SJSA1 (cell line): ENCODE data around the gene LTV1. TPM values are rescaled to one million over a fixed set of nuclear protein-coding genes. Genes with fewer than 3 reads are reported as not detected.
"Not testable (repeated sequence)": the region's sequence is repeated elsewhere in the genome, so short reads cannot be mapped to it uniquely, and the experiment has no call there.

ENCODE experiments used
- DNase-seq, 2 experiments: peaks; one replicate each; pipeline ENCODE4 v3.0.0-alpha.2; 2015 to 2020; ENCODE audit warnings: low spot score in 2 of 2, low read depth in 1 of 2
- H3K27ac ChIP-seq: fragments of 250-450 bp; sonication (Bioruptor Pico); 2 replicates; pipeline ENCODE4 v1.5.1; 2020; ENCODE audit warnings: mild to moderate bottlenecking, moderate library complexity
- H3K27me3 ChIP-seq: fragments of 250-450 bp; sonication (Bioruptor Pico); replicated peaks from 2 replicates; pipeline ENCODE4 v1.5.1; 2020; ENCODE audit warnings: mild to moderate bottlenecking, moderate library complexity
- H3K36me3 ChIP-seq: fragments of 250-450 bp; sonication (Bioruptor Pico); 2 replicates; pipeline ENCODE4 v1.5.1; 2020; ENCODE audit warnings: mild to moderate bottlenecking
- H3K4me1 ChIP-seq: fragments of 250-450 bp; sonication (Bioruptor Pico); replicated peaks from 2 replicates; pipeline ENCODE4 v1.6.1; 2021; ENCODE audit warnings: mild to moderate bottlenecking
- H3K4me3 ChIP-seq: fragments of 250-450 bp; sonication (Bioruptor Pico); 2 replicates; pipeline ENCODE4 v1.5.1; 2020; ENCODE audit warnings: mild to moderate bottlenecking
- H3K9me3 ChIP-seq: fragments of 250-450 bp; sonication (Bioruptor Pico); replicated peaks from 2 replicates; pipeline ENCODE4 v1.5.1; 2020; ENCODE audit warnings: mild to moderate bottlenecking
- total RNA-seq: library from RNA; depleted of rRNA; stranded (reverse); fragments of >200 nt; shearing (Covaris generic); gene quantifications from 2 replicates; pipeline ENCODE4 v1.2.3, GENCODE V29; 2014; rRNA removed

LTV1 gene
- total RNA-seq, result 47.2 and 70.7 TPM in 2 replicates

- peak within 1 kb of the TSS; percentile 83 for H3K4me3 ChIP-seq
- peaks cover 47% of the 10 kb centered on the region for H3K36me3 ChIP-seq
- H3K27me3 ChIP-seq, result no peaks in the 10 kb centered on the region
- no peaks in the 10 kb centered on the region for H3K9me3 ChIP-seq
- H3K27ac ChIP-seq, result peak within 1 kb of the TSS; percentile 91
- DNase-seq, result peak; percentile 92 to 96
- H3K4me1 ChIP-seq, result peaks cover 9% of the 10 kb centered on the region
Measured at GRCh38 chr6:143842902-143843676, at the start of gene LTV1. Gene LTV1 (plus strand): TSS chr6:143843338. CDS start chr6:143843478, 140 bp downstream.

GRCh38 chr6:143796551-143796950 is 46.6 kb upstream of the LTV1 start:
- H3K4me1 ChIP-seq, H3K27ac ChIP-seq, H3K4me3 ChIP-seq, H3K27me3 ChIP-seq, H3K9me3 ChIP-seq, DNase-seq: not testable (repeated sequence)
- peaks cover 26% of the 10 kb centered on the region for H3K36me3 ChIP-seq

GRCh38 chr6:143798487-143798886 is 44.7 kb upstream of the LTV1 start:
- H3K36me3 ChIP-seq, result peaks cover 13% of the 10 kb centered on the region

GRCh38 chr6:143802833-143803565 is 40.1 kb upstream of the LTV1 start:
- H3K27me3 ChIP-seq, result no peaks in the 10 kb centered on the region
- no peak overlapping the region for H3K4me3 ChIP-seq
- H3K36me3 ChIP-seq, result peaks cover 21% of the 10 kb centered on the region
- no peaks in the 10 kb centered on the region for H3K9me3 ChIP-seq
- H3K4me1 ChIP-seq, result peaks cover 19% of the 10 kb centered on the region
- DNase-seq, result no peak
- no peak overlapping the region for H3K27ac ChIP-seq

More at GRCh38 chr6:143798487-143798886, 44.7 kb upstream of the LTV1 start:
- not testable (repeated sequence) for H3K4me3 ChIP-seq, H3K4me1 ChIP-seq, H3K27me3 ChIP-seq, DNase-seq, H3K9me3 ChIP-seq, H3K27ac ChIP-seq

- H3K27me3 ChIP-seq, result no peaks in the 10 kb centered on the region
- DNase-seq, result no peak
- peaks cover 19% of the 10 kb centered on the region for H3K4me1 ChIP-seq
- peaks cover 18% of the 10 kb centered on the region for H3K36me3 ChIP-seq
- H3K4me3 ChIP-seq, result no peak overlapping the region
- H3K9me3 ChIP-seq, result no peaks in the 10 kb centered on the region
- no peak overlapping the region for H3K27ac ChIP-seq
Measured at GRCh38 chr6:143803769-143804568, 39.2 kb upstream of the LTV1 start.

- Histone ChIP-seq H3K4me3 (no peak overlapping the region), H3K27me3 (no peaks in the 10 kb centered on the region), H3K27ac (no peak overlapping the region), H3K9me3 (no peaks in the 10 kb centered on the region), H3K36me3 (peaks cover 14% of the 10 kb centered on the region), H3K4me1 (peaks cover 19% of the 10 kb centered on the region)
- DNase-seq, result no peak
Measured at GRCh38 chr6:143804835-143805239, 38.3 kb upstream of the LTV1 start.

GRCh38 chr6:143806282-143807102 is 36.6 kb upstream of the LTV1 start:
- Histone ChIP-seq H3K4me1 (peaks cover 19% of the 10 kb centered on the region), H3K27me3 (no peaks in the 10 kb centered on the region), H3K9me3 (no peaks in the 10 kb centered on the region), H3K27ac (peak overlapping the region; percentile 46), H3K36me3 (peaks cover 14% of the 10 kb centered on the region), H3K4me3 (no peak overlapping the region)
- peak; percentile 73 to 80 for DNase-seq

GRCh38 chr6:143807103-143807772 is 35.9 kb upstream of the LTV1 start:
- Histone ChIP-seq H3K4me3 (no peak overlapping the region), H3K9me3 (no peaks in the 10 kb centered on the region), H3K4me1 (peaks cover 19% of the 10 kb centered on the region), H3K27me3 (no peaks in the 10 kb centered on the region), H3K27ac (no peak overlapping the region), H3K36me3 (peaks cover 8% of the 10 kb centered on the region)
- DNase-seq, result no peak

GRCh38 chr6:143810745-143811144 is 32.4 kb upstream of the LTV1 start:
- H3K27ac ChIP-seq, result no peak overlapping the region
- H3K9me3 ChIP-seq, result no peaks in the 10 kb centered on the region
- no peaks in the 10 kb centered on the region for H3K27me3 ChIP-seq
- H3K4me1 ChIP-seq, result peaks cover 8% of the 10 kb centered on the region
- no peak for DNase-seq
- H3K36me3 ChIP-seq, result peaks cover 15% of the 10 kb centered on the region
- H3K4me3 ChIP-seq, result no peak overlapping the region

GRCh38 chr6:143811501-143812157 is 31.5 kb upstream of the LTV1 start:
- Histone ChIP-seq H3K27ac (no peak overlapping the region), H3K4me3 (no peak overlapping the region), H3K36me3 (peaks cover 15% of the 10 kb centered on the region), H3K4me1 (peaks cover 2% of the 10 kb centered on the region), H3K9me3 (no peaks in the 10 kb centered on the region), H3K27me3 (no peaks in the 10 kb centered on the region)
- DNase-seq, result no peak

- DNase-seq, result no peak
- Histone ChIP-seq H3K9me3 (no peaks in the 10 kb centered on the region), H3K27me3 (no peaks in the 10 kb centered on the region), H3K4me1 (peaks cover 3% of the 10 kb centered on the region), H3K36me3 (peaks cover 3% of the 10 kb centered on the region; the same call in 1 of the 2 replicates), H3K27ac (no peak overlapping the region), H3K4me3 (no peak overlapping the region)
Measured at GRCh38 chr6:143817621-143818020, 25.5 kb upstream of the LTV1 start.

- no peaks in the 10 kb centered on the region for H3K9me3 ChIP-seq
- H3K27ac ChIP-seq, result no peak overlapping the region
- no peaks in the 10 kb centered on the region for H3K27me3 ChIP-seq
- peaks cover 12% of the 10 kb centered on the region for H3K36me3 ChIP-seq
- no peak for DNase-seq
- H3K4me1 ChIP-seq, result peaks cover 27% of the 10 kb centered on the region
- no peak overlapping the region for H3K4me3 ChIP-seq
Measured at GRCh38 chr6:143821359-143821758, 21.8 kb upstream of the LTV1 start.
